ENCODE measurements around the gene VRK3.

- TF ChIP-seq CTCF (IDR thresholded peaks at IDR 0.05) (no peak), POLR2A (IDR thresholded peaks at IDR 0.05) (no peak)
Observed at GRCh38 chr19:49946415-49946814, 78.8 kb downstream of the VRK3 start.

Measured in testis (tissue), 2 donors.